RWPE1 (cell line): ENCODE data around the gene EDIL3.
A peak's percentile ranks its signal among the peaks of the same experiment; 100 is the strongest.

Source experiments
- CTCF ChIA-PET: fragments of 350-600 bp; sonication (Branson Sonifier 250); formaldehyde crosslinking; extraction: SDS; loops from one replicate; lab custom pipeline; 2021; lab: Yijun Ruan, JAX
- POLR2A ChIA-PET: fragments of 400-600 bp; formaldehyde crosslinking; extraction: SDS; loops from one replicate; lab custom pipeline; 2020; ENCODE audit warnings: antibody characterized with exemption; ENCODE audit not compliant: low non-redundant PET; lab: Yijun Ruan, JAX
- DNase-seq: peaks from one replicate; pipeline ENCODE4 v3.0.0; 2012; ENCODE audit warnings: low spot score
- H3K27ac ChIP-seq: fragments of 450-650 bp; 2 replicates; pipeline ENCODE4 v1.5.1; 2017
- CTCF ChIP-seq: fragments of 450-650 bp; conservative IDR thresholded peaks from 2 replicates; pipeline ENCODE4 v1.5.1; 2017; ENCODE audit warnings: low read depth, mild to moderate bottlenecking

The EDIL3 gene

GRCh38 chr5:84385705-84386104 lies 1.0 kb upstream of the EDIL3 start:
- ChIA-PET CTCF (interaction anchor here (0.7 kb wide), 1 partner anchor 95 kb away, joined by 3 read pairs; no protein-coding TSS in a partner anchor), POLR2A (interaction anchor here (0.7 kb wide), 1 partner anchor 326 kb away, joined by 5 read pairs; no protein-coding TSS in a partner anchor)
- no peak for DNase-seq
- no peak overlapping the region for H3K27ac ChIP-seq
- TF ChIP-seq CTCF = no peak

- ChIA-PET POLR2A (no interaction called here), CTCF (interaction anchor here (0.7 kb wide), 1 partner anchor 67 kb away, joined by 3 read pairs; no protein-coding TSS in a partner anchor)
- no peak for TF ChIP-seq CTCF
- H3K27ac ChIP-seq = no peak overlapping the region
- DNase-seq = no peak
These were observed 670 bp downstream of the EDIL3 start for GRCh38 chr5:84383816-84384603.

GRCh38 chr5:84383296-84383815 lies 1.3 kb downstream of the EDIL3 start:
- ChIA-PET POLR2A (no interaction called here), CTCF (interaction anchor here (0.7 to 0.8 kb wide), 2 partner anchors 8 to 68 kb away, joined by 3 read pairs; no protein-coding TSS in a partner anchor)
- no peak for TF ChIP-seq CTCF
- no peak for DNase-seq
- H3K27ac ChIP-seq = no peak overlapping the region

- ChIA-PET CTCF (interaction anchor here (0.6 to 0.8 kb wide), 2 partner anchors 8 to 745 kb away, joined by 3 read pairs; no protein-coding TSS in a partner anchor), POLR2A (no interaction called here)
- DNase-seq = peak; percentile 52
These were observed 2.1 kb downstream of the EDIL3 start for GRCh38 chr5:84382363-84383295.

GRCh38 chr5:84381502-84382362 lies 2.9 kb downstream of the EDIL3 start:
- POLR2A ChIA-PET = no interaction called here
- no peak for DNase-seq
- H3K27ac ChIP-seq = no peak overlapping the region
- CTCF ChIA-PET = interaction anchor here (0.6 kb wide), 3 partner anchors 10 to 744 kb away, joined by 3 read pairs; no protein-coding TSS in a partner anchor
- no peak for TF ChIP-seq CTCF

More at GRCh38 chr5:84382363-84383295, 2.1 kb downstream of the EDIL3 start:
- TF ChIP-seq CTCF = no peak
- H3K27ac ChIP-seq = no peak overlapping the region
